Astrocyte of the spinal cord (primary cell): Measurements from ENCODE around the gene RANBP3.

Source experiments
- DNase-seq: peaks from one replicate; pipeline ENCODE4 v3.0.0; 2011; ENCODE audit warnings: low read depth, low spot score
- H3K4me3 ChIP-seq: 2 replicates; pipeline ENCODE4 v1.5.1; 2011; ENCODE audit warnings: low read depth, mild to moderate bottlenecking, low read length, moderate library complexity
- CTCF ChIP-seq: IDR thresholded peaks from 2 replicates; pipeline ENCODE4 v1.5.1; 2012; ENCODE audit warnings: low read depth, mild to moderate bottlenecking, low read length, inconsistent platforms
- in situ Hi-C: cut with HindIII; loops from 2 replicates; pipeline ENCODE4 v1.10.0; 2017; ENCODE audit warnings: low sequenced_read_pairs

RANBP3 gene

GRCh38 chr19:5943045-5943444 is 34.9 kb downstream of the RANBP3 start:
- no peak for DNase-seq
- H3K4me3 ChIP-seq = no peak overlapping the region
- in situ Hi-C loops = no loop called here
- TF ChIP-seq CTCF = no peak

GRCh38 chr19:5941673-5942072 is 36.3 kb downstream of the RANBP3 start:
- in situ Hi-C loops = no loop called here
- no peak for TF ChIP-seq CTCF
- DNase-seq = no peak
- no peak overlapping the region for H3K4me3 ChIP-seq

- in situ Hi-C loops = no loop called here
- no peak overlapping the region for H3K4me3 ChIP-seq
- no peak for DNase-seq
- no peak for TF ChIP-seq CTCF
Measured at GRCh38 chr19:5940260-5941208, 37.4 kb downstream of the RANBP3 start.

DNA sequence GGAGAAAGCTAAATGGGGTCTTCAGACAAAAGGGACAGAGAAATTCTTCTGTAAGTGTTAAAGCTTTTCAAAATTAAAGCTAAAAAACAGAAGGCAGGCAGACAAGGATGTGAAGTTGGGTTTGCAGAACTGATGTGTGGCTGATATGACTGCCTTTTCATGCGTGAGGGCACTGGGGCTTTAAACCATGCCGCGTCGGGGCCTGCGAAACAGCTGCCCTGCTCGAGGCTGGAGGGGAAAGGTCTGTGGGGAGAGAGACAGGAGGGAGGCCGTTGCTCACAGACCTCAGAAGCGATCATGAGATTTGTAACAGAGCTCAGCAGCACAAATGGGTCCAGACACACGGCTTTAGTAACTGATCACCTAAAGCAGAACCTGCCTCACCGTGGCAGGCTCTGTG is 40.4 kb downstream of the RANBP3 start:
- H3K4me3 ChIP-seq = no peak overlapping the region
- no peak for DNase-seq
- TF ChIP-seq CTCF = no peak
- in situ Hi-C loops = no loop called here

DNA sequence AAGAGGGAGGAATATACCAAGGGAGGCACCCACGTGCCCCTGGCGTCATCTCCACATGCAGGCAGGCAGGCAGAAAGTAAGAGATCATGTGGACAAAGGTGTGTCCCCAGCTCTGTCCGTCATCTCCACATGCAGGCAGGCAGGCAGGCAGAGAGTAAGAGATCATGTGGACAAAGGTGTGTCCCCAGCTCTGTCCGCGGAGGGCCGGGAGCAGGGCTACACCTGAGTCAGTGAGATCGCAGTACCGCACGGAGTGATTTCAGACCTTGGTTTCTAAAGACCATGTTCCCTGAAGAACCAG is 41.7 kb downstream of the RANBP3 start:
- no peak for TF ChIP-seq CTCF
- in situ Hi-C loops = no loop called here
- no peak overlapping the region for H3K4me3 ChIP-seq
- DNase-seq = no peak

DNA sequence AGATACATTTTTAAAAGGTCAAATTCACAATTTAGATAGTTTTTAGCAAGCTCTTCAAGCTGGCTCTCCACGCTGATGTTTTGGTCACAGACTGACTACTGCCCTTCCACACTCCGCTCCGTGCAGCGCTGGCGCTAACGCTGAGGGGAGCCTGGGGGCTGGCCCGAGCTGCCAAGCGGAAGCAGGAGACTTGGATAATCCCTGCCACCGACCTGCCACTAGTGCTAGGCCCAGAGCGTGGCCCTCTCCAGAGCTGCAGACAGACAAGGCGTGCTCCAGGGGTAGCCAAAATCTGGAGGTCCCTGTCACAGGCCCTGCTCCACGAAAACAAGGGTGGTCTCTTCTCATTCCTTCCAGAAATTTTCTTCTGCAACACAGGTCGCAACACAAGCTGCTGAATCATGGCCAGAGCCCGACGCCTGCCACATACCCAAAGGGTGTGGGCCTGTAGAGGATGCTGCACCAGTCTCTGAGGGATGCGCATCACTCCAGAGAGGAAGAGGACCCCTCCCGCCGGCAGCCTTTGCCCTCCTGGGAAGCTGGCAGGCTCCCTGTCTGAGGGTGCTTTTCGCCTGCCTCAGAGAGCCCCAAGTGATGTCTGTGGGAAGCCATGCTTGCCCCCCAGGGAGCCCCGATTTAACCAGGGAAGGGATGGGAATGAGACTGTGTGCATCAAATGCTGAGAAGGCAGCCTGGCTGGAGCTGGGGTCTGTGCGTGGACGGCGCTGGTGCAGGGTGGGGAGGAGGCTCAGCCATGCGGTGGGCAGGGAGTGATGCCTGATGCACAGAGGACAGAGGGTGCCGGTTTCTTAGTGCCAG is 42.3 kb downstream of the RANBP3 start:
- no peak overlapping the region for H3K4me3 ChIP-seq
- no peak for DNase-seq
- in situ Hi-C loops = no loop called here
- no peak for TF ChIP-seq CTCF
